ENCODE measurements around the gene C1RL.

Gene C1RL

GRCh38 chr12:7083125-7083524, 25.9 kb downstream of the C1RL start:
- no peak for DNase-seq (ENCODE audit: low read depth)
- TF ChIP-seq, protein P1, sequence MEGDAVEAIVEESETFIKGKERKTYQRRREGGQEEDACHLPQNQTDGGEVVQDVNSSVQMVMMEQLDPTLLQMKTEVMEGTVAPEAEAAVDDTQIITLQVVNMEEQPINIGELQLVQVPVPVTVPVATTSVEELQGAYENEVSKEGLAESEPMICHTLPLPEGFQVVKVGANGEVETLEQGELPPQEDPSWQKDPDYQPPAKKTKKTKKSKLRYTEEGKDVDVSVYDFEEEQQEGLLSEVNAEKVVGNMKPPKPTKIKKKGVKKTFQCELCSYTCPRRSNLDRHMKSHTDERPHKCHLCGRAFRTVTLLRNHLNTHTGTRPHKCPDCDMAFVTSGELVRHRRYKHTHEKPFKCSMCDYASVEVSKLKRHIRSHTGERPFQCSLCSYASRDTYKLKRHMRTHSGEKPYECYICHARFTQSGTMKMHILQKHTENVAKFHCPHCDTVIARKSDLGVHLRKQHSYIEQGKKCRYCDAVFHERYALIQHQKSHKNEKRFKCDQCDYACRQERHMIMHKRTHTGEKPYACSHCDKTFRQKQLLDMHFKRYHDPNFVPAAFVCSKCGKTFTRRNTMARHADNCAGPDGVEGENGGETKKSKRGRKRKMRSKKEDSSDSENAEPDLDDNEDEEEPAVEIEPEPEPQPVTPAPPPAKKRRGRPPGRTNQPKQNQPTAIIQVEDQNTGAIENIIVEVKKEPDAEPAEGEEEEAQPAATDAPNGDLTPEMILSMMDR (conservative IDR thresholded peaks at IDR 0.05; ENCODE audit: low read depth, low read length), result no peak
- no peak overlapping the region for H3K4me3 ChIP-seq (ENCODE audit: low read length)

DNA sequence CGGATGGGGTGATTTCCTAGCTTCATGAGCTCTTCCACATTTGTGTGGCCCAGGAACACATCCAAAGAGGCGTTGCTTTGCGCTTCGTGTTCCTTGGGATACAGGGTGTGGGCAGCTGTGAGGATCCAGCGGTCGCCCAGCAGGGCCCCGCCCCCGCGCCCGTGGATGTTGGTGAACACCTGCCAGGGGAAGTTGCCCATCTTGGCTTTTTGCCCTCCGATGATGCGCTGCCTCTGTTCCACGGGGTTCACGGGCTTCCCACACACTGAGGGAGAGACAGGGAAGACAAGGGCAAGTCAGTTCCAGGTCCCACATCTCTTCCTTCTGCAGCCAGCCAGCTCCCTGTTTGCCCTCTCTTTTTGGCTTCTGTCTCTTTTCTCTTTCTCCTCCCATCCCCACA, 28.0 kb downstream of the C1RL start:
- H3K4me3 ChIP-seq (ENCODE audit: low read length), result no peak overlapping the region
- DNase-seq (ENCODE audit: low read depth), result no peak
- TF ChIP-seq, protein P1 (conservative IDR thresholded peaks at IDR 0.05; ENCODE audit: low read depth, low read length), result no peak

DNA sequence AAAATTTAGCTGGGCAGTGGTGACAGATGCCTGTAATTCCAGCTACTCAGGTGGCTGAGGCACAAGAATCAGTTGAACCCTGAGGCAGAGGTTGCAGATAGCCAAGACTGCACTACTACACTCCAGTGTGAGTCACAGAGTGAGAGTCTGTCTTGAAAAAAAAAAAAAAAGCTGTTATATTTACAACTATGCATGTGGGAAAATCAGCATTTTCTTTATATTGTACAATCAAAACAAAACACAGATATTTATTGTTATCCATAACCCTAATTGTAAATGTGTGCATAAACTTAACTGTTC, 29.2 kb downstream of the C1RL start:
- H3K4me3 ChIP-seq (ENCODE audit: low read length), result no peak overlapping the region
- TF ChIP-seq, protein P1 (conservative IDR thresholded peaks at IDR 0.05; ENCODE audit: low read depth, low read length), result no peak
- DNase-seq (ENCODE audit: low read depth), result no peak

DNA sequence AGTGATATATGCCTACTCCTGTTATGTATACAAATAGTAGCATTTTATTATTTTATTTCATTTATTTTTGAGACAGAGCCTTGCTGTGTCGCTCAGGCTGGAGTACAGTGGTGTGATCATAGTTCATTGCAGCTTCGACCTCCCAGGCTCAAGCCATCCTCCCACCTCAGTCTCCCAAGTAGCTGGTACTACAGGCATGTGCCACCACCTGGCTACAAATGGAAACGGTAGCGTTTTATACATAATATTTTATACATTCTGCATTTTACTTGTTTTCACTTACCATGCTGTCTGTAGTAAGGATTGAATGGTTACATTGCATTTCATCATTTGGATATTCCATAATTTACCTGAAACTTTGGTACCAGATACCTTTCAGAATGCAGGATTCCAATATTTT, 30.9 kb downstream of the C1RL start:
- no peak overlapping the region for H3K4me3 ChIP-seq (ENCODE audit: low read length)
- DNase-seq (ENCODE audit: low read depth), result no peak
- TF ChIP-seq, protein P1 (conservative IDR thresholded peaks at IDR 0.05; ENCODE audit: low read depth, low read length), result peak; percentile 2

DNA sequence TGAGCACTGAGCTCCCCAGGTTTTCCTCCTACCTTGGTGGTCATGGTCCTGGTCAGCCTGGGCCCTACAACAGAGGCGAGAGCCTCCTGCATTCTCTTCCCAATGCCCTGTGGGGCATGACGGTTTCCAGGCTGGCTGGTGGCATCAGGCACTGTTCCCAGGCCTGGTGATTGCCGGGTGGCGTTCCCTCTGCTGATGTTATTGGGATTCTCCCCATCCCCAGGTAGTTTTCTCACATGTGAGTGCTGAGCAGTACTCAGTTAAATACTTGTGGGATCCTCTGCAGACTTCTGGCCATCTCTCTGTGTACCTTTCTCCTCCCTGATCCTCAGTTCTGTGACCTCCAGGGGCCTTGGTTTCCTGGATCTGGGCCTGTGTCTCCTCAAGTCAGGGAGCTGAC, 32.5 kb downstream of the C1RL start:
- TF ChIP-seq, protein P1 (conservative IDR thresholded peaks at IDR 0.05; ENCODE audit: low read depth, low read length), result no peak
- H3K4me3 ChIP-seq (ENCODE audit: low read length), result no peak overlapping the region
- no peak for DNase-seq (ENCODE audit: low read depth)

GRCh38 chr12:7075939-7076338, 33.1 kb downstream of the C1RL start:
- DNase-seq (ENCODE audit: low read depth), result no peak
- TF ChIP-seq, protein P1 (conservative IDR thresholded peaks at IDR 0.05; ENCODE audit: low read depth, low read length), result no peak

GRCh38 chr12:7075518-7075917, 33.5 kb downstream of the C1RL start:
- no peak for DNase-seq (ENCODE audit: low read depth)
- no peak overlapping the region for H3K4me3 ChIP-seq (ENCODE audit: low read length)
- TF ChIP-seq, protein P1 (conservative IDR thresholded peaks at IDR 0.05; ENCODE audit: low read depth, low read length), result no peak

More at GRCh38 chr12:7075939-7076338, 33.1 kb downstream of the C1RL start:
- H3K4me3 ChIP-seq (ENCODE audit: low read length), result no peak overlapping the region

Measured in retinal pigment epithelial cell (primary cell).